NCI-H2107 treated with DMSO at 0.1 percent for 48 hours (cell line): Measurements from ENCODE around the gene EFNA2.

Experiments used
- DNase-seq: peaks from one replicate; lab custom pipeline; 2025; ENCODE audit not compliant: unreplicated experiment; lab: John Stamatoyannopoulos, UW

Gene EFNA2

DNA sequence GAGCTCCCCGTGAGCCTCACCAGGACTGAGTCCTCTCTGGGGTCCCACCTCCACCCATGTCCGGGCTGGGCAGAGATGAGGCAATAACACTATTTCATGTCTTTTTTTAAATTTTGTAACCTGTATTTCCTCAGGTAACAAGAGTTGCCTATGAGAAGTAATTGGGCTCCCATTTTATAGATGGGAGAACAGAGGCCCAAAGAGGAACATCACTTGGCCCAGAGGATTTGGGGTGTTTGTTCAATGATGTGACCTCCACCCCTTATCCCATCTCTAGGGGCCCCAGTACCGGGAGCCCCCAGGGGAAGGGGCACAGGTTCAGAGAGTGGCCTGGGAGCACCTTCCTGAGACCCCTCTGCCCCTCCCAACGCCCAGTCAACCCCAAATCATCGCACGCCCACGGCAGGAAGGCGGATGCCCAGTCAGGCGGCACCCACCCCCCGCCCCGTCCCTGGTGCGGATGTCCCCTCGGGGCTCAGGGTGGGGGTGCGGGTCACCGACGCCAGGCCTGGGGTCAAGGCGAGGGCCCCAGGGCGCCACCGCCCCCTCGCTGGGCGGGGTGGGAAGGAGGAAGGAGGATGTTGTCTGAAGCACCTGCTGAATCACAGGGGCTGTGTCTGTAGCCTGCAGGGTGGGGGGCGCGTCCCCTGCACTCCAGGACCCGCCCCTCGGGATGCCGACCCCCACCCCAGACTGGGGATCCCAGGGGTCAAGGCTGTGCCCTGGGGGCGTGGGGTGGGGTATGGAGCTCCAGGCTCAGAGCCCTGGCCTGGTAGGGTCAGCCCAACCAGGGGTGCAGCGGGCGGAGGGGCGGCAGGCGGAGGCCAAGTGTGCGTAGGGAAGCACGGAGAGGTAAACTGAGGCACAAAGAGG lies 25.6 kb upstream of the EFNA2 start:
- DNase-seq, result no peak

DNA sequence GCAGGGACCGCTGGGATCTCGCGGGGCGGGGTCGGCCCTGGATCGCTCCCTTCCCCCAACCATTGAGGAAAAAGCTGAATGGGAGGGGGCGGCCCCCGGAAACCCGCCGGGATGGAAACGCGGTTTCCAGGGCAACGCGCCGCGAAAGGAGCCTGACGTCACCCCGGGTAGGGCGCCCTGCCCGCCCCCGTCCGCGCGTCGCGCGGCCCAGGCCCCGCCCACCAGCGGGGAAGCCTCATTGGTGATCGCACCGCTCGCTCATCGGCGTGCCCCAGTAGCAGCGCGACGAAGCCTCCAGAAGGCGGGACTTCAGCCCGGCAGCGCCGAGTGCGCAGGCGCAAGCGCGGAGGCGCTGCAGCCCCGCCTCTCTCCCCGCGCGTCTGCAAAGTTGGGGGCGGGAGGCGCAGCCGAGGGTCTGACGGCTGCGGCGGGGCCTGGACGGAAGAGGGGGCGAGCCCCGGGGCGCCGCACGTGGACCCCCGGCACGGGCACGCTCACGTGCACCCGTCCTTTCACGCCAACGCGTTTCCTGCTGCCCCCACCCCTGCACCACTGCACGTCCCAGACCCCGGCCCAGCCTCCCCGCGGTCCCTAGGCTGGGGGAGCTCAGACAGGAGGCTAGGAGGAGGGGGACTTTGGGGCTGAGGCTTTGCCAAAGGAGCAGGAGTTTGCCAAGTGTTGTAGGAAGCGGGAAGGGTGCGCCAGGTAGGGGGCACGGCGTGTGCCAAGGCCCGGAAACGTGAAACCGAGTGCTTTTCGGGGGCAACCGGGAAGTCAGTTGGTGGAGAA lies 24.7 kb upstream of the EFNA2 start:
- DNase-seq, result peak; percentile 72

DNA sequence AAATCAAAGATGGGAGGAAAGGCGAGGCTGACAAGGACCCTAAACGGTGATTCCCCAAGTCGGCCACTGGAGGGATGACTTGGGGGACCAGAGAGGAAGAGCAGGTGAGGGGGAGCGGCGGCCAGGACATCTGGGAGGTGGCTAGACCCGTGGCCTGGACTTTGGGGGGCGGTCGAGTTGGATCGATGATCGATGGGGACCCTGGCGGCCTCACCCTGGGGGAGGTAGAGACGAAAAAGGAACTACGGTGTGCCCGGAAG lies 24.2 kb upstream of the EFNA2 start:
- DNase-seq, result no peak

DNA sequence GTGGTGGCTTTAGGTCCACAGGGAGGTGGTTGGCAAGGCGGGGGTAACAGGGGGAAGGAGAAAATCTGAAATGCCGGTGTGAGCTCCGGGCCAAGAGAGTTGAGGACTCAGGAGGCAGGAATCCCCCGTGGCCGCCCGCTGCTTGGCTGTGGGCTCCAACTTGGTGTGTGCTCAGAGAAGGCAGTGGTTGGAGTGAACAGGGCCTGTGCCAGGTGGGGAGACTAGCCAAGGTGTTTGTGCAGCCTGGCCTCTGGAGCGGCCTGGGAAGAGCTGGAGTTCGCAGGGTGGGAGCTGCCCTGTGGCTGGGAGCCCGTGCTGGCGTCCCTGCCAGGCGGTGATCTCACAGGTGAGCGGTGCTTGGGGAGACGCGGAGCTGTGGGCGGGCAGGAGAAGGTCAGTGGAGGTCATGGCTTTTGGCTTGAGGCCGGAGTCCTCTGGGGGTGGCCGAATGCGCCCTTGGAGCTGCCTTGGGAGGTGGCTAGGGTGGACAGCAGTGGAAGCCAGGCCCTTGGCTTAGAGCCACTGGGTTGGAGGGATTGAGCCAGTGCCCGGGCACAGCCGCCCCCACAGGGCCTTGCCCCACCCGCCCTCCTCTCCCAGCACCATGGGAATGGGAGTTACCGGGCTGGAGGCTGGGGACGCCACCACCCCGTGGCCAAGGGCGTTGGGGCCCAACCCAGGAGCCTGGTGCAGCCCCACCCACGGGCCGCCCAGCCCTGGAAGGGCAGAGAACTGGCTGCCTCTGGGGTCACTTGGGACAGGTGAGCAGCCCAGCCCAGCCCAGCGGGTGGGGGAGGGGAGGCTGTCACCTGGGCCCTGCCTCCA lies 23.7 kb upstream of the EFNA2 start:
- no peak for DNase-seq

DNA sequence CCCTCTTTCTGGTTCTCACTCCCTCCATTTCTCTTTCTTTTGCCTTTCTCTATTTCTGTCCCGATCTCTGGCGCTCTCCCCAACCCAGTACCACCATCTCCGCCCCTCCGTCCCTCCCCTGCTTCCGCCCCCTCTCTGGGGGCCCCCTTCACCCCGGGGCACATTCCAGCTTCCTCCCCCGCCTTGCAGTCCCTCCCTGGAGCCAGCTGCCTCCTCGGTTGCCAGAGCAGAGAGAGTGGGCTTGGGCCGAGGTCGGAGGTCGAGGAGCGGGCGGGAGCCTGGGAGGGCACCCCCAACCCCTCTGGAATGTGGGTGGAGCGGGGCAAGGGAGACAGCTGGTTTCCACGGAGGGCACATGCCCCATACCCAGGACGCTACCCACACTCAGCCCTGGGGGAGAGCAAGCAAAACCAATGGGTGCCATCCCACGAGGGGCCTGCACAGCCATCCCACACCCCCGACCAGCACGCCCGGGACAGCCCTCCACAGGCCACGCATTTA lies 23.0 kb upstream of the EFNA2 start:
- no peak for DNase-seq

DNA sequence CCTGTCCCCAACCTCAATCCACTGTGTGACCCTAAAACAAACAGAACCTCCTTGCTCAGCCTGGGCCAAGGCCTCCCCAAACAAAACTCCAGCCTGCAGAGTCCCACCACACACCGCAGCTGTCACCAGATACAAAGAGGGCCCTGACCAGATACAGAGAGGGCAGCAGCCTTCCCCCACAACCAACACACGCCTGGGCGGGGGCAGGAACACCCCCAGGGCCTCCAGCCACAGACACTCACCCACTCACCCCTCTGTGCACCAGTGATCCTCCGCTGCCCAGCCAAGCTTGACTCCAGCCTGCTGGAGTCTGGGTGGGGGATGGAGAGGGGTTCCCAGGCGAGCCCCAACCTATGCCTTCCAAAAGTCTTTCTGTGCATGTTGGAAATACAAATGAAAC lies 22.5 kb upstream of the EFNA2 start:
- no peak for DNase-seq

DNA sequence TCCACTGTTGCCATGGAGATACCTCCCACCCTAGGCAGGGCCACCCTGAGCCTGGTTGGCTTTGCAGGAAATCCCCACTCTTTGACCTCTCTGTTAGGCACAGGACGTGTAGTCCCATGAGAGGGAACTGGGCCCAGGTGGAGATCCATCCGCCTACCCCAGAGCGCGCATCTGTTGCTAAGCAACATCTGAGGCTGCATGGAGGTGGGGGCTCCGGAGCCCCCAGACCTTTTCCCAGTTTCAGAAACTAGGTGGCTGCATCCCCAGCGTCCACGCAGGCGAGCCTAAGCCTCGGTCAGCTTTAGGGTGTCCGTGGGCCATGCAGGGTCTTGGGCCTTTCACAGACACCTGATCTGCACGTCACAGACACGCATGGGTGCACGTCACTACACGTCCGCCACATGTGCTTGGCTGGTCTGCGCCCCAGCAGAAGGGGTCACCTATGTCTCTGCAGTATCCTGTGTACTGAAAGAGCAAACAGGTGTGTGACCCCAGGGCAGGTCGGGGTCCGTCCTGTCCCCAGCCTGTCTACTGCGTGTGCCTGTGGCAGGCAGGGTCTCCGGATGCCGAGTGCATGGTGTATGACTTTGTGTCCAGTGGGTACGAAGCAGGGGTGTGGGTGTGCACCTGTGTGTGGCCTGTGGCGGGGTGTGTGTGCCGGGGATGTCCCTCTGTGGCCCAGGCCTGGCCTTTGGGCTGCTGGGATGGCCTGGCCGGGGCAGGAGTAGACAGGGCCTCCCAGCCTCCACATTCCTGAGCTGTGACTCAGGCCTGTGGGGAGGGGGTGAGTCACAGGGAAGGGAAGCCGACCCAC lies 20.7 kb upstream of the EFNA2 start:
- DNase-seq, result no peak

DNA sequence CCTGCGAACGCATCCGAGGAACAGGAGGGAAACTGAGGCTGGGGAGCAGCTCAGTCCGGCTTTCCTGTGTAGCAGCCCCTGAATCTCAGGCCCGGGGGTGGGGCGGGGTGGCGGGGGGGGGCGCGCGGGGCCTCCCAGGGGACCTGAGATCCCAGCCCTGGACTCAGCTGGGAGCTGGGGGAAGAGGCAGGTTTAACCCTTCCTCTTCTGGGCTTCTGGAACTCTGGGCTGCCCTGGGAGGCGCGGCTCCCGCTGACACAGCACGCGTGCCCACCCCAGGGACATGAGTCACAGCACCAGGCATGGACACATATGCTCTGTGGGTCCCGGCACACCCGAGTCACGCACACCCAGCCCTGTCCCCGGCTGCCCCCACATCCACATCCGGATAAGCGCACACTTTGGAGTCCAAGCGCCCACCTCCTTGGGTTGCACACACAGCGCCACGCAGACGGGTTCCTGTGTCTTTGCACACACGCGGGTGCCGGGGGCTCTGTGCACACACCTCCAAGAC lies 20.0 kb upstream of the EFNA2 start:
- DNase-seq, result no peak

DNA sequence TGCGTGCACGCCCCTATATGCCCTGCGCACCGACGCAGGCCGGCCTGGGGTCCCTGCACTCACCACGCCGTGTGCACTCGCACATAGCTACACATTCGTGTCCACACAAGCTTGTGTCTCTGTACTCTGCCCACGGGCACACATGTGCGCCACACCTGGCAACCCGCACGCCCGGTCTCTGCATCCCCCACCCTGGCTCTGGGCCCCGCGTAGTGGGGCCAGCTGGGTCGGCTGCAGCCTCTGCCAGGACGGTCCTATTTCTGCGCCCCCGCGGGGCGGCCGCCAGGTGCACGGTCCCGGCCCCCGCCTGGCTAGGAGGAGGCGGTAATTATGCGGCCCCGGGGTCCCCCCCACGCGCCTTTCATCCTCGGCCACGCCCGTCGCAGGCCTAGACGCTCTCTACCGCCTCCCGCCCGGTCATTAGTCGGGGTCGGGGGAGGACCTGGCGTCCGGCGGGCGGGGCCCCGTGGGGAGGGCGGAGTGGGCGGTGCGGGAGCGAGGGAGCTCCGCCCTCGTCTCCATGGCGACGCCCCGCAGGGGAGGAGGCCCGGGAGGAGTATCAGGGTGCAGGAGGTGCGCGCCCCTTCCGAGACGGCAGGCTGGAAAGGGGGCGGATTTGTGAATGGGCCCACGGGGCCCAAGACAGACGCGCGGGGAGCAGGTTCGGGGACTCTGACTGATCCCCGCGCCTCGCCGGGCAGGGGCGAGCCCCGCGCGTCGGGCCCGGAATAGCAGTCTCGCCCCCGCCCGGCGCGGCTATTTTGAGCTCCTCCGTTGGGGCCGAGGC lies 19.4 kb upstream of the EFNA2 start:
- no peak for DNase-seq

DNA sequence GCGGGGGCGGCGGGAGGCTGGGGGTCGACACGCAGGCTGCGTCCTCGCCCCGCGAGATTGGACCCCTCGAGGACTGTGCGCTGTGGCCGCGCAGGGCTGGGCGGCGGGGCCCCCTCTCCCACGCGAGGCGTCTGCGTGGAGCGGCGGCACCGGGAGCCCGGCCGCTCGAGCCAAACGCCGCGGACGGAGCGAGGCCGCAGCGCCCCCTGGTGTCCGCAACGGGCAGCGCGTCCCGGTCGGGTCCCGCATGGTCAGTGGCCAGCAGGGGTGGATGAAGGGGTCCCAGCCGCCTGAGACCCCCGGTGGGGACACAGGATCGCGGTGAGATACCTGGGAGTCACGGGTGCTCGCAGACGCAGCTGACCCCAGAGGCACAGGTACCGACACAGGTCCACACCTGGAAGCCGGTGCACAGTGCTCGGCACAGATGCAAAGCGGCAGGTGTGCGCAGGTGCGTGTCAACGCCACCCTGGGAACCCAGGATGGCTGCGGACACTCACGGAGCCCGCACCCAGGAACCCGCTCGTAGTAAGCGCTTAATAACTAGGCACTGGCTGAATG lies 18.7 kb upstream of the EFNA2 start:
- no peak for DNase-seq

DNA sequence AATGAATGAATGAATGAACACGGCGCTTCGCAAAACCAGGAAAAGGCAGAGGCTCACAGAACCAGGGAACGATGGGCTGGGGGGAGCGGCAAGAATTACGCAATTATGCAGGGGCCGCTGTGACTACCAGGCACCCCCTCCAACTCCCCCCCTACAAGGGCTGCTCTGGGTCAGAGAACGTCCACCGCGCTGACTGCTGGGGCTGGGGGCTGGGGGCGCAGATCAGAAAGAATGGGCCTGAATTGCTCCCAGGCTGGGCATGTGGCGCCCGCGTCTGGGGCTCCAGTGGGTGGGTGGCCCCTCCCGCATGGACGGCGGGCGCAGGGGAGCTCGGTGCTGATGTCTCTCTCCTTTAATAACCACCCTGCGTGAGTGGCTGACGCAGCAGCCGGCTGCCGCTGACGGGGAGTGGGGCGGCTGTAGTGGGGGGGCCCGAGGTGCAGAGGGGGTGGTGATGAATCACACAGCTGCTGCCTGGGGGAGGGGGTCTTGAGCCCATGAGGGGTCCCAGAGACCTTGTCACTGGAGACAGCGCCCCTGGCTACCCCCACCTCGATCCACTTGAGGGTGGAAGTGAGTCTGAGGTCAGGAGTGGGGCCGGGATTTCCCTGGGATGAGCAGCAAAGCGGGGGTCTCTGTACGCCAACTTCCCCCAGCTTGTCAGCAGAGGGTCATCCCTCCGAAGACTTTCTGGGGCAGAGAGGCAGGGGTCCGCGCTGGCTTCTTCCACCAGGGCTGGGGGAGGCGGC lies 18.0 kb upstream of the EFNA2 start:
- DNase-seq, result no peak

DNA sequence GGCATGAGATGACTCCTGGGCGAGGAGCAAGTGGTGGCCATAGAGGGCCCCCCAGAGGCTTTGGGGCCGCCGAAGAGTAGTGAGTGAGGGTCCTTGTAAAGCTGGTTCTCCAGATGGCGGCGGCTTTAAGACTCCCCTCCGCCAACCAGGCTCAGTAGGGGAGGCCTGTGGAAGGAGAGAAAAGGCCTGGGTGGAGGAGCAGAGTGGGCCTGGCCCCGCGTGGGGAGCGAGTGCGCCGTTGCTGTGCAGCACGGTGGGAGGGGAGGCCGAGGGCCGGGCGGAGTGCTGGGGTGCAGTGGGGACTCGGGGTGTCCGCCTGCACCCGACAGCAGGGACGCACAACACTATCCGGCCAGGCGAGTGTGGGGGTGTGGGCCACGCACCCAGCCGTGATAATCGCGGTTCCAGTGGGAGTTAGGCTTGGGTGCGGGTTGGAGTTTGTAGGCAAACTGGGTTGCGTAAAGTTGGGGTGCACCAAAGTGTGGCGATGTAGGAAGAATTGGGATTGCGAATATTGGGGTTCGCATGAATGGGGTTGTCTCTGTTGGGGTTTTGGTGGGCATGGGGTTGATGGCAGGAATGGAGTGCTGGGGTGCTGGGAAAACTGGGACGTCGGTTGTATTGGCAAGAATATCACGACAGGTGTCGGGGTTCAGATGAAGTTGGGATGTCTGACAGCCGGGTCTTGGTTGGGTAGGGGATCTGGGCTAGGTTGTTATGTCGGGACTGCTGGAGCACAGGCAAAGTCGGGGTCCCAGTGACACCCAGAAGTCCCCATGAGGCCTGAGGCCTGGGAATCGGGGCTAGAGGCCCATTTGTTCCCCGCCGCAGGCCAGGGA lies 17.2 kb upstream of the EFNA2 start:
- DNase-seq, result no peak

DNA sequence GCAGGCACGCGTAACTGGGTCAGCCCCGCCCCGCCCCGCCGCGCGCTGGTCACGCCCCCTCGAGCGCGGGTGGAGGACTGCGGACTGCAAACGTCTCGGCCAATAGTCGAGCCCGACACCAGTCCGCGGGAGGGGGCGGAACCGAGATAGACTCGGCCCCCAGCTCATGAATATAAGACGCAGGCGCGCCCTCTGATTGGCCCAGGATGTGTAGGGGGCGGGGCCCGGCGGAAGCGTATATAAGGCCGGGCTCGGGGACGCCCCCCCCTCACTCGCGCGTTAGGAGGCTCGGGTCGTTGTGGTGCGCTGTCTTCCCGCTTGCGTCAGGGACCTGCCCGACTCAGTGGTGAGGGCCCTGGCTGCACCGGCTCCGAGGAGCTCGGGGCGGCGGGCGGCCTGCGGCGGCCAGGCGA lies 16.6 kb upstream of the EFNA2 start, which contains the start of gene CIRBP:
TSS of gene CIRBP (plus strand) at position 268 of the 413 bp plus-strand sequence. CDS start 1,602 bp downstream, outside the sequence.
- peak; percentile 88 for DNase-seq

DNA sequence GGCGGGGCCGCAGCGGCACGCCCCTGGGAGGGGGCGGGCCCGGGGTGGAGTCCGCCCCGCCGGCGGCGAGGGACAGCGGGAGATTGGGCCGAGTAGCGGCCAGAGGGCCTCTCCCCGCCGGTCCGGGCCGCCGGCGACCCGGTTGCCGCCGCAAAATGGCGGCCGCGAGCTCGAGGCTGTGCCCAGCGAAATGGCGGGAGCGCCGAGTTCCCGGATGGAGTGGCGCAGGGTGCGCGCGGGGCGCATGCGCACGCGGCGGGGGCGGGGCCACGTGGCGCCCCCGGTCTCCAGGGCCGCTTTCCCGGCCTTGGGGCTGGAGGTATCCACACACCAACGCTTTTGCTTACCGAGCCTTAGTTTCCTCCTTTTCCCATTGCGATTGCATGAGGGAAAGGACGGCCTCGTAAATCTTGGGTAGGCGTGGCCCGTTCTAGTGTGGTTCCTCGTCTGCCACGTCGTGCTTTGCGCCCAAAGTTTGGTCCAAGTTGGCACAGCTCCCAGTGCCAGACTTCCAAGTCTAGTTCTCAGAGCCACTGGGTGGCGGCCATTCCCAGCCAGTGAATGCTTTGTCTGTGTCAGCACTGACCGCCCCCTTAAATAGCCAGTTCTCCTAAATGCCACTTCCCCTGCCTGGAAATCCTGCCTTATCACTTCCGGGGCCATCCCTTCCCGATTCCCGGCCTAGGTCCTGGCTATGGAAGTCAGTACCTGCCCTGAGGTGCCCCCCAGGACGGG lies 16.0 kb upstream of the EFNA2 start:
- peak; percentile 35 for DNase-seq

DNA sequence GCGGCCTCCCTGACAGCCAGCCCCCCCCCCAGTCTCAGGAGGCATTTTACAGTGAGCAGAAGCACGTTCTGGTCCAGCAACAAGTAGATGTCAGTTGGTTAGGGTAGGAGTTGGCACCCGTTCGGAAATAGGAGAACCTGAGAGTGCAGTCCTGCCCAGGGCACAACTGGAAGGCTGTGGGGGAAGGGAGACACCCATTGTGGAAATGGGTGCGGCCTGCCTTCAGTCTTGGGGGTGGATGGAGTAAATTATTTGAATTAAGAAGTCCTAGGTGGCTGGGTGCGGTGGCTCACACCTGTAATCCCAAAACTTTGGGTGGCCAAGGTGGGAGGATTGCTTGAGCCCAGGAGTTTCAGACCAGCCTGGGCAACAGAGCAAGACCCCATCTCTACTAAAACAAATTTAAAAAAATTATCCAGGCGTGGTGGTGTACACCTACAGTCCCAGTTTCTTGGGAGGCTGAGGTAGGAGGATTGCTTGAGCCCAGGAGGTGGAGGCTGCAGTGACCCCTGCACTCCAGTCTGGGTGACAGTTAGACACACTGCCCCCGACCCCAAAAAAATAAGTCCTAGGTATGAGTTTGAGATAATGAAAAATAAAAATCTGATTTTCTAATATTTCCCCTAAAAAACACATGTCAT lies 15.3 kb upstream of the EFNA2 start:
- DNase-seq, result no peak

DNA sequence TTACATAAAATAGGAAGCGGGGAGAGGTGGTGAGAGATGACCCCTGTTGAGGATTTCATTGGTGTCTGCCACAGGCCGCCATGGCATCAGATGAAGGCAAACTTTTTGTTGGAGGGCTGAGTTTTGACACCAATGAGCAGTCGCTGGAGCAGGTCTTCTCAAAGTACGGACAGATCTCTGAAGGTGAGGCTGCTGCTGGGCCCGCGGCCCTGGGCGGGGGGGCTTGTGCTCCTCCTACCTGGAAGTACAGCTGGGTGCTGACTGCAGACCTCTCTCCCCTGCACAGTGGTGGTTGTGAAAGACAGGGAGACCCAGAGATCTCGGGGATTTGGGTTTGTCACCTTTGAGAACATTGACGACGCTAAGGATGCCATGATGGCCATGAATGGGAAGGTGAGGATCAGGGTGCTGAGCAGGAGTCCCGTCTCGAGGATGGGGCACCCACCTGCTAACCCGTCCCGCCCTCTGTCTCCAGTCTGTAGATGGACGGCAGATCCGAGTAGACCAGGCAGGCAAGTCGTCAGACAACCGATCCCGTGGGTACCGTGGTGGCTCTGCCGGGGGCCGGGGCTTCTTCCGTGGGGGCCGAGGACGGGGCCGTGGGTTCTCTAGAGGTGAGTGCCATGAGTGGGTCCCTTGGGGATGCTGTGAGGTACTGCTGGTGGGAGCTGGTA lies 14.7 kb upstream of the EFNA2 start:
- DNase-seq, result no peak
